Liver (tissue), 3 donors: Measurements from ENCODE around the gene TSGA10IP.

Experiments used
- CTCF ChIP-seq: fragments of 150-350 bp; IDR thresholded peaks from 2 replicates; pipeline ENCODE4 v1.5.1; 2017; ENCODE audit warnings: improper control_type of control experiment, low read depth, low read length; ENCODE audit not compliant: missing input control
- EGR1 ChIP-seq, 2 donors: IDR thresholded peaks; 2 replicates each; pipeline ENCODE4 v1.6.1; 2016 to 2018; ENCODE audit warnings: antibody characterized with exemption in 2 of 2, low read depth in 2 of 2
- FOXA1 ChIP-seq: IDR thresholded peaks from 2 replicates; pipeline ENCODE4 v1.6.1; 2016; ENCODE audit warnings: antibody characterized with exemption
- GABPA ChIP-seq, 2 donors: IDR thresholded peaks in 1 of 2; conservative IDR thresholded peaks in 1 of 2; 2 replicates each; pipeline ENCODE4 v1.6.1; 2016; ENCODE audit warnings: antibody characterized with exemption in 2 of 2, mild to moderate bottlenecking in 1 of 2, moderate library complexity in 1 of 2
- HNF4A ChIP-seq, 2 donors: conservative IDR thresholded peaks; 2 replicates each; pipeline ENCODE4 v1.6.1; 2016; ENCODE audit warnings: antibody characterized with exemption in 2 of 2, mild to moderate bottlenecking in 2 of 2
- JUND ChIP-seq, 2 donors: IDR thresholded peaks; 2 replicates each; pipeline ENCODE4 v1.6.1; 2016; ENCODE audit warnings: antibody characterized with exemption in 2 of 2
- NR2F2 ChIP-seq: IDR thresholded peaks from 2 replicates; pipeline ENCODE4 v1.6.1; 2016; ENCODE audit warnings: antibody characterized with exemption
- RAD21 ChIP-seq, 2 donors: IDR thresholded peaks; 2 replicates each; pipeline ENCODE4 v1.6.1; 2016; ENCODE audit warnings: antibody characterized with exemption in 2 of 2, mild to moderate bottlenecking in 2 of 2
- SP1 ChIP-seq: IDR thresholded peaks from 2 replicates; pipeline ENCODE4 v1.6.1; 2018; ENCODE audit warnings: antibody characterized with exemption, mild to moderate bottlenecking
- YY1 ChIP-seq: IDR thresholded peaks from 2 replicates; pipeline ENCODE4 v1.6.1; 2016; ENCODE audit warnings: antibody characterized with exemption, mild to moderate bottlenecking
- ZBTB33 ChIP-seq: IDR thresholded peaks from 2 replicates; pipeline ENCODE4 v1.6.1; 2016; ENCODE audit warnings: antibody characterized with exemption
- TF ChIP-seq, protein P1 (sequence below): IDR thresholded peaks from 2 replicates; pipeline ENCODE4 v1.6.1; 2016; ENCODE audit warnings: antibody characterized with exemption, mild to moderate bottlenecking
- TF ChIP-seq, protein P2 (sequence below): IDR thresholded peaks from 2 replicates; pipeline ENCODE4 v1.6.1; 2016; ENCODE audit warnings: antibody characterized with exemption
- donor health status: healthy.
- donor health status: healthy.

- TF ChIP-seq CTCF (no peak), RAD21 (IDR thresholded peaks at IDR 0.05) (no peak), GABPA (IDR thresholded peaks at IDR 0.05 in 1 of 2, conservative IDR thresholded peaks at IDR 0.05 in 1 of 2) (no peak), YY1 (no peak), EGR1 (IDR thresholded peaks at IDR 0.05; ENCODE audit: low read depth in 2 of 2) (no peak), FOXA1 (no peak), JUND (IDR thresholded peaks at IDR 0.05) (no peak), SP1 (no peak), ZBTB33 (no peak), HNF4A (conservative IDR thresholded peaks at IDR 0.05) (no peak), NR2F2 (no peak)
- TF ChIP-seq, protein P1, sequence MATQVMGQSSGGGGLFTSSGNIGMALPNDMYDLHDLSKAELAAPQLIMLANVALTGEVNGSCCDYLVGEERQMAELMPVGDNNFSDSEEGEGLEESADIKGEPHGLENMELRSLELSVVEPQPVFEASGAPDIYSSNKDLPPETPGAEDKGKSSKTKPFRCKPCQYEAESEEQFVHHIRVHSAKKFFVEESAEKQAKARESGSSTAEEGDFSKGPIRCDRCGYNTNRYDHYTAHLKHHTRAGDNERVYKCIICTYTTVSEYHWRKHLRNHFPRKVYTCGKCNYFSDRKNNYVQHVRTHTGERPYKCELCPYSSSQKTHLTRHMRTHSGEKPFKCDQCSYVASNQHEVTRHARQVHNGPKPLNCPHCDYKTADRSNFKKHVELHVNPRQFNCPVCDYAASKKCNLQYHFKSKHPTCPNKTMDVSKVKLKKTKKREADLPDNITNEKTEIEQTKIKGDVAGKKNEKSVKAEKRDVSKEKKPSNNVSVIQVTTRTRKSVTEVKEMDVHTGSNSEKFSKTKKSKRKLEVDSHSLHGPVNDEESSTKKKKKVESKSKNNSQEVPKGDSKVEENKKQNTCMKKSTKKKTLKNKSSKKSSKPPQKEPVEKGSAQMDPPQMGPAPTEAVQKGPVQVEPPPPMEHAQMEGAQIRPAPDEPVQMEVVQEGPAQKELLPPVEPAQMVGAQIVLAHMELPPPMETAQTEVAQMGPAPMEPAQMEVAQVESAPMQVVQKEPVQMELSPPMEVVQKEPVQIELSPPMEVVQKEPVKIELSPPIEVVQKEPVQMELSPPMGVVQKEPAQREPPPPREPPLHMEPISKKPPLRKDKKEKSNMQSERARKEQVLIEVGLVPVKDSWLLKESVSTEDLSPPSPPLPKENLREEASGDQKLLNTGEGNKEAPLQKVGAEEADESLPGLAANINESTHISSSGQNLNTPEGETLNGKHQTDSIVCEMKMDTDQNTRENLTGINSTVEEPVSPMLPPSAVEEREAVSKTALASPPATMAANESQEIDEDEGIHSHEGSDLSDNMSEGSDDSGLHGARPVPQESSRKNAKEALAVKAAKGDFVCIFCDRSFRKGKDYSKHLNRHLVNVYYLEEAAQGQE = no peak
- TF ChIP-seq, protein P2, sequence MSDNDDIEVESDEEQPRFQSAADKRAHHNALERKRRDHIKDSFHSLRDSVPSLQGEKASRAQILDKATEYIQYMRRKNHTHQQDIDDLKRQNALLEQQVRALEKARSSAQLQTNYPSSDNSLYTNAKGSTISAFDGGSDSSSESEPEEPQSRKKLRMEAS = no peak
These were observed 24.9 kb upstream of the TSGA10IP start for GRCh38 chr11:65920372-65920802.
